Medulla oblongata (tissue), 1 donor: ENCODE measurements around the gene LRBA.
"Not testable (repeated sequence)": the region's sequence is repeated elsewhere in the genome, so short reads cannot be mapped to it uniquely, and the experiment has no call there.

Source experiments
- DNase-seq: peaks from one replicate; pipeline ENCODE4 v3.0.0-alpha.2; 2015; ENCODE audit errors: extremely low spot score

LRBA gene

GRCh38 chr4:150743564-150744342, 271.3 kb downstream of the LRBA start:
- DNase-seq, result no peak

- DNase-seq, result not testable (repeated sequence)
Observed at GRCh38 chr4:150742930-150743329, 272.2 kb downstream of the LRBA start.

DNA sequence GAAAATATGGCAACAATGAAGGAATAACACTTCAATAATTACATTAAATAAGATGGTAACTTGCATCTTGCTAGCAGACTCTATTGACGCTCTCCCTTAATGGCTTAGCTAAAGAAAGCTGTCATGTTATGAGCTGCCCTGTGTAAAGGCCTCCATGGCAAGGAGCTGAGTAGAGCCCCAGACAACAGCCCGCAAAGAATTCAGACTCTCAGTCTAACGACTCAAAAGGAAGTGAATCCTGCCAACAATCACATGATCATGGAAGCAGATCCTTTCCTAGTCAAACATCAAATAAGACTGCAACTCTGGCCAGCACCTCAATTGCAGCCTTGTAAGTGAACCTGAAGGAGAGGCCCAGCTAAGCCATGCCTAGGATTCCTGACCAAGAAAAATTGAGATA, 275.5 kb downstream of the LRBA start:
- DNase-seq, result no peak

DNA sequence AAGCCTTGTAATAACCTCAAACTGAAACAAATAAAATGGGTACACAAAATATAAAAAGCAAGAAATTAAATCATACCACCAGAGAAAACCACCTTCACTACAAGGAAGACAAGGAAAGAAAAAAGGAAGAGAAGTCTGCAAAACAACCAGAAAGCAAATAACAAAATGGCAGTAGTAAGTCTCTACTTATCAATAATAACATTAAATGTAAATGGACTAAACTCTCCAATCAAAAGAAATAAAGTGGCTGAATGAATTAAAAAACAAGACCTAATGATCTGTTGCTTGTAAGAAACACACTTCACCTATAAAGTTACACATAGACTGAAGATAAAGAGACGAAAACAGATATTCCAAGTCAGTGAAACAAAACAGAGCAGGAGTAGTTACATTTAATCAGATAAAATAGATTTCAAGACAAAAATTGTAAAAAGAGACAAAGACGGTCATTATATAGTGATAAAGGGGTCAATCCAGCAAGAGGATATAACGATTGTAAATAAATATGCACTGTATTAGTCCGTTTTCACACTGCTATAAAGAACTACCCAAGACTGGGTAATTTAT, 289.0 kb downstream of the LRBA start:
- no peak for DNase-seq

GRCh38 chr4:150723727-150724411, 291.2 kb downstream of the LRBA start:
- no peak for DNase-seq

DNA sequence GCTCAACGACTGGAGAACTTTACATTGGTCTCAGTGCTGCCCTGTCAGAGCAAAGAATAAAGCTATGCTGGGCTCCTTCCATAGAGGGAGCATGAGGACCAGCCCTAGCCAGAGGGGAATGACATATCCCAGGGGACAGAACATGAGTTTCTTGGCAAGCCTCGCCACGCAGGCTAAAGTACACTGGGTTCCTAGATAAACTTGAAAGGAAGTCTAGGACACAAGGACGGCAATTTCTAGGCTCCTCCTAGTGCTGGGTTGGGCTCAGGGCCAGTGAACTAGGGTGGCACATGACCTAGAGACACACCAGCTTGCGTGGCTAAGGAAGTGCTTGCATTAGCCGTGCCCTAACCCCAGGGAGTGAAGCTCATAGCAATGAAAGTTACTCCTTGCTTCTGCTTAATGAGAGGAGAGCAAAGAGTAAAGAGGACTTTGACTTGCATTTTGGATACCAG, 292.1 kb downstream of the LRBA start:
- DNase-seq, result peak; percentile 10

DNA sequence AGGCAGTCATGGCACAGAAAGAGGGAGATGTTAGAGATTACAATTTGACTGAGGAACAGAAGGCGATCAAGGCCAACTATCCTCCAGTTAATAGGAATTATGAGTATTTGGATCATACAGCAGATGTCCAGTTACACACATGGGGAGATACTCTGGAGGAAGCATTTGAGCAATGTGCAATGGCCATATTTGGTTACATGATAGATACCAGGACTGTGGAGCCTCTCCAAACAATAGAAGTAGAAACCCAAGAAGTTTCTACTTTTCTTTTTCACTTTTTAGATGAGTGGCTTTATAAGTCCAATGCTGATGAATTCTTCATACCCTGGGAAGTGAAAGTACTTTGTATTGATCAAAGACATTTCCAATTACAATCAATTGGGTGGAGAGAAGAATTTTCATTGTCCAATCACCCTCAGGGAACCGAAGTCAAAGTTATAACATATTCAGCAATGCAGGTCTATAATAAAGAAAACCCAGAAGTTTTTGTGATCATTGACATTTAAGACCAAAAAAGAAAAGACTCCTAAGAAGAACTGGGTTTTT, 294.0 kb downstream of the LRBA start:
- DNase-seq, result no peak

DNA sequence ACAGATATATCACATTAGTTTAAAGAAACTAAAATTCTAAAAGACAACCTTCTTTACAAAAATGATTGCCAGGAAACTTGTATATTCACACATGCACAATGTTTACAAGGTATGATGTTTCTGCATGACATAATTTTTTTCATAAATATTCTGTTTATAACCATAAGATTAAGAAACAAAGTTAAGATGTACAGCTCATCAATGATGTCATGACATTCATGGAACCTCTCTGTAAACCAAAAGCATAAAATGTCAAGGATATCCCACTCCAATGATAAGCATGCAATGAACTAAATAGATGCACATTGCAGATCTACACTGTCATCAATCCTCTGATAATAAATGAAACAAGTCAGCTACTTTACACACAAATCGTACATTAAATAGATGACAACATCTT, 297.1 kb downstream of the LRBA start:
- DNase-seq, result no peak

GRCh38 chr4:150714462-150715438, 300.3 kb downstream of the LRBA start:
- no peak for DNase-seq

GRCh38 chr4:150713251-150713650, 301.8 kb downstream of the LRBA start:
- DNase-seq, result no peak

GRCh38 chr4:150710770-150711375, 304.2 kb downstream of the LRBA start:
- no peak for DNase-seq

DNA sequence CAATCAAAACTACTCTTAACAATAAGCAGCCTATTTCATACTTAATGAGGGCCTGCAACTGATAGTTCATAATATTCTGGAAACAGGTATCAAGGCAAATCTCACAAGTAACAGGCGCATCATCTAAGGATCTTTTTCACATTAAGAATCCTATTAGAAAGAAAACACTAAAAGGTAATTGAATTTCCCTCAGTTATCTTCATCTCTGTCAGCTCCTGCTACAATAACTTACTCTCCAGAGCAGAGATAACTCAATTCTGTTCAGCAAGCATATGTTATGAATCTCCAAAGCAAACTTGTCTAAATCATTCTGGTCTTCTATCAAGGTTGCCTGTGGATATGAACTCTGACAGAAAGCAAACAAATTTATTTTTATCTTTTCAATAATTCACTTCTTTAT, 307.1 kb downstream of the LRBA start:
- DNase-seq, result no peak

DNA sequence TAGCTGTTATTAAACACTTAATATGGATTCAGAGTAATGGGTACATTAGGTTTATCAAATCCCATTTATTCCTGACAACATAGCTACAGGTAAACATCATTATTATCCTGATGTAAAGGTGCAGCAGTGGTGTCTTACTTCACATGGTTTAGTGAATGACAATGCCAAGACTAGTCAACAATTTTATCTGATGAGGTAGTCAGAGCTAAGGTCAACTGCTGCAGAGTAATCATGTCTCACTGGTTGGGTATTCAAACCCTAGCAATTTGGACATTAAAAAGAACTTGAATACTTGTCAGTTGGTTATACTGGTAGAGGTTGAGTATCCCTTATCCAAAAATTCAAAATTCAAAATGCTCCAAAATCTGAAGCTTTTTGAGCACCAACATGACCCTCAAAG, 315.5 kb downstream of the LRBA start:
- DNase-seq, result no peak

DNA sequence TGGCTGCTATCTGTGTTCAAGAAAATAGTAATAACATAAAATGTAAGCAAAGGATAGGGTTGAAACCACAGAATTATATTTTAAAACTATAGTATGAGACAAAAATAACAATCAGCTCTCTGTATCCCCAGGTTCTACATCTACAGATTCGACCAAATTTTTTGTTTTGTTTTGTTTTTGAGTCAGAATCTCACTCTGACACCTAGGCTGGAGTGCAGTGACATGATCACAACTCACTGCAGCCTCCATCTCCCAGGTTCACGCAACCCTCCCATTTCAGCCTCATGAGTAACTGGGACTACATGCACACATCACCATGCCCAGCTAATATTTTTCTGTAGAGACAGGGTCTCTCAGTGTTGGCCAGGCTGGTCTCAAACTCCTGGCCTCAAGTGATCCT, 319.9 kb downstream of the LRBA start:
- no peak for DNase-seq

DNA sequence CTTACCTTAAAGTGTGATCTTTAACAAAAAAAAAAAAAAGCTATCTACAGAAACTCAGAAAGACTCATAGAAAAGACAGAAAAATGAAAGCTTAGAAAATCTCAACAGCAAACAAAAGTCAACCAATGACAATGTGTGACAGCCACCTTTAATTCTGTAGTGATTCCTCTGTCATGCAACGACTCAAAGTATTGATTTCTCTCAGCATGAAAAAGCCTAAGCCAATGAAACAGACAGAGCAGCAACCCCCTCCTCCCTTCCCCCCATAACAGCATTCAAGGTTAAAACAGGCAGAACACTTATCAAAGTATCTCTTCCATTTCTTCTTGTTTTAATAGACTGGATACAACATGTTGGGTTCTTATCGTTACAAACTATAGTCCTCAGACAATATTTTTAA, 320.6 kb downstream of the LRBA start:
- DNase-seq, result no peak

DNA sequence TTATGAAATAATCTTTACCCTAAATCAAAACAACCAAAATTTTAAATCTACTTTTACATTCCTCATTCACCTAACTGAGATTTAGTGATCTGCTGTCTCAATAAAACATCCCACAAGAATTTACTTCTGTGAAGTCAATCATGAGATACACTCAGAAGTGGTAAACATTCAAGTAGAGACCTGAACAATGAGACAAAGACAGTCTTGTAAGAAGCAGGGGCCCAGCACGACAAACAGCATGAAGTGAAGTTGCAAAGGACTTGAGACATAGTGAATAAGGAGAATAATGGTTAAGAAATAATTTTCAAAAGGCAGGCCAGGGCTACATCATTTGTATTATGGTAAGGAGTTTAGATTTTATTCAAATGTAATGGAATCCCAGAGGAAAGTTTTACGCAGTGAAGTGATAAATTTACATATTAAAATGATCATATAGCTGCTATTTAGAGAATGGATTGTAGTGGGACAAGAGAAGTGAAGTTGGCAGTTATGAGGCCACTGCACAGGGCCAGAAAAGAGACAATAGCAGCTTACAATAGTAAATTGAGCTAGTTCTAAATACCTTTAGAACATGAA, 331.2 kb downstream of the LRBA start:
- DNase-seq, result no peak

GRCh38 chr4:150682126-150682525, 333.0 kb downstream of the LRBA start:
- DNase-seq, result no peak

DNA sequence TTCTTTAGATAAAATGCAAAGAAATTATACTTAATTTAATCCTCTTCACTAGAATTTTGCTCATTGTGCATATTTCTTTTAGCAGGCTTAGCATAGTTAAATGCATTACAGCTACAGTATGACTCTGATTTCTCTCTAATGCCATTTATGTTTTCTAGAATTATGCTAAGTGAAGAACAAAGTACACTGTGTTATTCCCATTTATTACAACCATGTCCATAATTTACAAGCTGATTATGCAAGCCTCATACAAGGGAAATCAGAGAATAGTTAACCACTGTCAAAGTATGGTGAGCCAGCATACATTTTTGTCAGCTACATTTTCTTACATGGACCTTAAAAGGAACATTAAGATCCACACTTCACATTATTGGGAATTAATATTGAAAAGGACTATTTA, 334.0 kb downstream of the LRBA start:
- no peak for DNase-seq

GRCh38 chr4:150680651-150681050, 334.4 kb downstream of the LRBA start:
- no peak for DNase-seq

GRCh38 chr4:150679765-150680343, 335.2 kb downstream of the LRBA start:
- peak; percentile 7 for DNase-seq
